ENCODE results near the gene KIAA1328.

GRCh38 chr18:37253394-37254235, 424.7 kb downstream of the KIAA1328 start:
- TF ChIP-seq, protein P1, sequence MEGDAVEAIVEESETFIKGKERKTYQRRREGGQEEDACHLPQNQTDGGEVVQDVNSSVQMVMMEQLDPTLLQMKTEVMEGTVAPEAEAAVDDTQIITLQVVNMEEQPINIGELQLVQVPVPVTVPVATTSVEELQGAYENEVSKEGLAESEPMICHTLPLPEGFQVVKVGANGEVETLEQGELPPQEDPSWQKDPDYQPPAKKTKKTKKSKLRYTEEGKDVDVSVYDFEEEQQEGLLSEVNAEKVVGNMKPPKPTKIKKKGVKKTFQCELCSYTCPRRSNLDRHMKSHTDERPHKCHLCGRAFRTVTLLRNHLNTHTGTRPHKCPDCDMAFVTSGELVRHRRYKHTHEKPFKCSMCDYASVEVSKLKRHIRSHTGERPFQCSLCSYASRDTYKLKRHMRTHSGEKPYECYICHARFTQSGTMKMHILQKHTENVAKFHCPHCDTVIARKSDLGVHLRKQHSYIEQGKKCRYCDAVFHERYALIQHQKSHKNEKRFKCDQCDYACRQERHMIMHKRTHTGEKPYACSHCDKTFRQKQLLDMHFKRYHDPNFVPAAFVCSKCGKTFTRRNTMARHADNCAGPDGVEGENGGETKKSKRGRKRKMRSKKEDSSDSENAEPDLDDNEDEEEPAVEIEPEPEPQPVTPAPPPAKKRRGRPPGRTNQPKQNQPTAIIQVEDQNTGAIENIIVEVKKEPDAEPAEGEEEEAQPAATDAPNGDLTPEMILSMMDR (IDR thresholded peaks at IDR 0.05), result no peak
- TF ChIP-seq POLR2A (IDR thresholded peaks at IDR 0.05), result no peak

Data from Peyer's patch (tissue), 4 donors.